GM21528 (cell line): ENCODE measurements around the gene FAF1.
"Not testable (repeated sequence)": the region's sequence is repeated elsewhere in the genome, so short reads cannot be mapped to it uniquely, and the experiment has no call there.

Experiments
- ATAC-seq: cut with Tn5 transposase; IDR thresholded peaks from one replicate; pipeline ENCODE4 v1.9.1; 2021; ENCODE audit warnings: mild to moderate bottlenecking, moderate library complexity; ENCODE audit not compliant: unreplicated experiment, low FRiP score

Gene FAF1

GRCh38 chr1:50812346-50812745 lies 147.7 kb downstream of the FAF1 start:
- ATAC-seq, result no peak

- ATAC-seq, result no peak
These were observed 151.8 kb downstream of the FAF1 start for GRCh38 chr1:50808296-50808695.

GRCh38 chr1:50796272-50796671 lies 163.8 kb downstream of the FAF1 start:
- ATAC-seq, result no peak

- no peak for ATAC-seq
These were observed 166.5 kb downstream of the FAF1 start for GRCh38 chr1:50793521-50793920.

DNA sequence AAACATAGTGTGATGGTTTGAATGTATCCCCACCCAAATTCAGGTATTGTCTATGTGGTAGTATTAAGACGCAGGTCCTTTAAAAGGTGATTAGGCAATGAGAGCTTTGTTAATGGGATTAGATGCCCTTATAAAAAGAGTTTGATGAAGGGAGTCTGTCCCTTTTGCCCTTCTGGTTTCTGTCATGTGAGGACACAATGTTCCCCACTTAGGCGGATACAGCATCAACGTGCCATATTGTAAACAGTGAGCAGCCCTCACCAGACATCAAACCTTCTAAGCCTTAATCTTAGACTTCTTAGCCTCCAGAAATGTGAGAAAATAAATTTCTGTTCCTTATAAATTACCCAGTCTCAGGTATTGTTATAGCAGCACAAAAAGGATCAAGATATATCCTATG lies 172.8 kb downstream of the FAF1 start:
- ATAC-seq, result no peak

- ATAC-seq, result no peak
These were observed 176.8 kb downstream of the FAF1 start for GRCh38 chr1:50783286-50783685.

DNA sequence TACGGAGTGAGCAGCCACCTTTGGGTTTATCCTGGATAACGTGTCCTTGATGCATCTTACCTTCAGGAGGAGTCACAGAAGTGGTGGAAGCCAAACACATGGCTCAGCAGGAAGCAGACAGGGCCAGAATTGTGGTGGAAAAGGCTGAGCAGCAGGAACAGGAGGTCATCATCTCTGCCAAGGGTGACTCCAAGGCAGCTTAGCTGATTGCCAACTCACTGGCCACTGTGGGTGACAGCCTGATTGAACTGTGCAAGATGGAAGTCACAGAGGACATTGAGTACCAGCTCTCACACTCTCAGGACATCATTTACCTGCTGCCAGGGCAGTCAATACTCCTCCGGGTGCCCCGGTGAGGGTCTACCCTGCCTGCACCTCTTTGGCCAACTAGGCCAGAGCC lies 179.3 kb downstream of the FAF1 start:
- no peak for ATAC-seq

- ATAC-seq, result no peak
These were observed 180.3 kb downstream of the FAF1 start for GRCh38 chr1:50779801-50780200.

DNA sequence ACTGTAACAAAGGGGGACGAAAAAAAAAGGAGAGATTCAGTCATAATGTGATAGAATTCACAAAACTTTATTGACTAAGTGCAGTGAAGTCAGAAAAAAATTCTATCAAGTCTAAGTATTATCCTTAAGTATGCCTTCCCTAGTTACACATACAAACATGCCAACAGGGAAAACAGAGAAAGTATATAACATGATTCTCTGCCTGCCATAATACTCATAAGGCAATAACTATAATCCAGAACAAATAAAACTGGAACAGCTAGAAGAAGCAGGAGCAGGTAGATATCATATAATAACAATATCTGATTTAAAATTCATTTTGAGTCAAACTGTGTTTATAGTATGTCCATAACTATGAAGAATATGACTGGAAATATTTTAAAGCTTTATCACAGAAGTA lies 184.3 kb downstream of the FAF1 start:
- ATAC-seq, result no peak

DNA sequence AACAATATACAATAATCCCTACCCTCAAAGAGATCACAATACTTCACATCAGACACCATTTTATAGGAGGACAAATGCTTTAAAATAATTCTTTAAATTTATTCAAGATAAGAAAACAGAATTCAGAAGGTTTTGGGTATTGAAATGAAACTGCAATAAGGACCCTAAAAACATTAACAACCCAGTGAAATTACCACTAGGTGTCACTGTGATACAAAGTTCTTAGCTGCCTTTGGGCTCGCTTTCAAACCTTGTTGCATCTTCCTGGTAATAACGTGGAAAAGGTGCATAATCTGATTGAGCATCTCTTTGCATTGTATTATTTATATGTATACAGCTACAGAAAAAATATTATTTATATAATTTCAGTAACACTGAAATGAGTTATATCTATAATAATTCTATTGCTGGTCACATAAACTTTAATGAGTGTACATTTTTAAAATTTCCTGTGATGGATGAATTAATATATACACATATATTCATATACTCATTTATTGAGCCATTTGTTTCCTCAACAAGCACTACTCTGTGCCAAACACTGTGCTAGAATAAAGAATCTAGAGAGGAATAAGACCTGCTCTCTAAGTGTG lies 185.2 kb downstream of the FAF1 start:
- no peak for ATAC-seq

DNA sequence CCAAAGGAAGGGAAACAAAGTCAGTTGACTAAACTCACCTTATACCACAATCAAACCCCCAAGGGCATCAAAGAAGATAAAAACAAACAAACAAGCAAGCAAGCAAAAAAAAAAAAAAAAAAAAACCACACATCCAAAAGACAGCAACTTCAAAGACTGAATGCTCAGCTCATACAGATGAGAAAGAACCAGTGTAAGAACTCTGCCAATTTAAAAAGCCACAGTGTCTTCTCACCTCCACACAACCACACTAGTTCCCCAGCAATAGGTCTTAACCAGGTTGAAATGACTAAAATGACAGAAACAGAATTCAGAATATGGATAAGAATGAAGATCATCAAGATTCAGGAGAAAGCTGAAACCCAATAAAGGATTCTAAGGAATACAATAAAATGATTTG lies 193.4 kb downstream of the FAF1 start:
- ATAC-seq, result no peak

GRCh38 chr1:50756543-50756942 lies 203.5 kb downstream of the FAF1 start:
- ATAC-seq, result not testable (repeated sequence)

- not testable (repeated sequence) for ATAC-seq
These were observed 205.3 kb downstream of the FAF1 start for GRCh38 chr1:50754764-50755163.

DNA sequence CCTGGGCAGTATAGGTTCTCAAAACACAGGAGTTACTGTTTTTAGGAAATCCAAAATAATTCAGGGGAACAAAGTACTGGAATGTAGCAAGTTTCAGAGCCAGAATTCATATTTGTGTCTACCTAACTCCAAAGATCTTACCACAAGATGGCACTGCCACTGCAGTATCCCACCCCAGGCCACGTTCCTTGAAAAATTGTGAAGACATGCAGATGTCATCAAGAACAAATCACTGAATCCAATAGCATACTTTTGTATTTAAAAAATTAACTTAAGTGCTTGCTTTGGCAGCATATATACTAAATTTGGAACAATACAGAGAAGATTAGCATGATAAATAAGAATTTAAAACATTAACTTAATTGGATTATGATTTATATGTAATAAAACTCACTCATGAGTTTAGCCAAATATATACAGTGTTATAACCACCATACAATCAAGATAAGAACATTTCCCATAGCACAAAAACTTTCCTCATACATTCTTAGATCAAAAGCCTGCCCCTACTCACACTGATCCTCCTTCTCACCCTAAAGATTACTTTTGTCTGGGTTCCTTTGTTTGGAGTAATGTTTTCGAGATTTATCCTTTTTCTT lies 209.9 kb downstream of the FAF1 start:
- ATAC-seq, result no peak

GRCh38 chr1:50747394-50747793 lies 212.7 kb downstream of the FAF1 start:
- no peak for ATAC-seq

GRCh38 chr1:50742523-50742922 lies 217.5 kb downstream of the FAF1 start:
- no peak for ATAC-seq

- ATAC-seq, result no peak
These were observed 220.9 kb downstream of the FAF1 start for GRCh38 chr1:50739125-50739524.

- ATAC-seq, result no peak
These were observed 224.6 kb downstream of the FAF1 start for GRCh38 chr1:50735443-50735842.

GRCh38 chr1:50727578-50727977 lies 232.5 kb downstream of the FAF1 start:
- not testable (repeated sequence) for ATAC-seq

GRCh38 chr1:50724626-50725286 lies 235.3 kb downstream of the FAF1 start:
- ATAC-seq, result peak; percentile 84

- no peak for ATAC-seq
These were observed 239.5 kb downstream of the FAF1 start for GRCh38 chr1:50720457-50721053.

GRCh38 chr1:50719126-50719525 lies 240.9 kb downstream of the FAF1 start:
- ATAC-seq, result no peak
